Fibroblast of the conjunctiva (primary cell): ENCODE measurements around the gene PBOV1.
A peak's percentile ranks its signal among the peaks of the same experiment; 100 is the strongest.

ENCODE experiments used
- DNase-seq: peaks from one replicate; pipeline ENCODE4 v3.0.0-alpha.2; 2010; ENCODE audit warnings: low read depth

PBOV1 gene

GRCh38 chr6:138218449-138218848, at the start of gene PBOV1:
TSS of gene PBOV1 (minus strand) at chr6:138218491. CDS start at chr6:138218395, 96 bp downstream.
- no peak for DNase-seq

GRCh38 chr6:138266095-138266494, 47.8 kb upstream of the PBOV1 start:
- DNase-seq: no peak

- no peak for DNase-seq
Observed at GRCh38 chr6:138264372-138264880, 46.1 kb upstream of the PBOV1 start.

- DNase-seq: no peak
Observed at GRCh38 chr6:138263963-138264362, 45.7 kb upstream of the PBOV1 start.

GRCh38 chr6:138261116-138261780, 43.0 kb upstream of the PBOV1 start:
- no peak for DNase-seq

DNA sequence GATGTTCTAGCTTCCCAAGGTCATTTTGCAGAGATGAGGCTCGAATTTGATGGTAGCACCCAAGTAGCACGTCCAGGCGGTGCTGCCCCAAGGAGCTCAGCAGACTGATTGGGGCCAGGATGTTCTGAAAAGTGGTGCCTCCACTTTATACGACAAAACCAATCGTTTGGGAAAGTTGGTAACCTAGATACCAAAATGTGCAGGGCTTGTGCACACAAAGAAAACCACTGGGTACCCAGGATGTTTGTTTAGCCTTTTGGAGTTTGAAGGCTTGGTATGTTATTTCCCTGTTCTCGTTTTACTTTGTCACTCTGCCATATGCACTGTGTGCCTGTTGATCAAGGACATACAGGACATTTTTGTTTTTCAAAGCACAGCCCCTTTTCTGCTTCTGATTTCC, 40.7 kb upstream of the PBOV1 start:
- DNase-seq: no peak

DNA sequence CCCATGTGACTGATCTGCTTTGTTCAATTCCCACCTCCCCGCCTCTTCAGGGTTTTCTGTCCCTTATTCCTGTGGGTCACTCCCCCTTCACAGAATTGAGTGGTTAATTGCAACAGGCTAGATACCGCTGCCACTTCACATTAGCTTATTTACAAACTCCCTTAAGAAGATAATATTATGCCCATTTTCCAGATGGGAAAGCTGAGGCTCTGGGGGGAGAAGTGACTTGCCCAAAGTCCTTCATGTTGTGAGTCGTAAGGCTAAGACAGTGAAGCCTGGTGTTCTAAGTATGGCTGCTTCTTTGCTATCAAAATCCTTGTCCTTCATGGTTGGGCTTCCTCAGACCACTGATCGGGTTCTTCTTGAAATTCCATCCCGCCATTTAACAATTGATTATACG, 39.9 kb upstream of the PBOV1 start:
- no peak for DNase-seq

DNA sequence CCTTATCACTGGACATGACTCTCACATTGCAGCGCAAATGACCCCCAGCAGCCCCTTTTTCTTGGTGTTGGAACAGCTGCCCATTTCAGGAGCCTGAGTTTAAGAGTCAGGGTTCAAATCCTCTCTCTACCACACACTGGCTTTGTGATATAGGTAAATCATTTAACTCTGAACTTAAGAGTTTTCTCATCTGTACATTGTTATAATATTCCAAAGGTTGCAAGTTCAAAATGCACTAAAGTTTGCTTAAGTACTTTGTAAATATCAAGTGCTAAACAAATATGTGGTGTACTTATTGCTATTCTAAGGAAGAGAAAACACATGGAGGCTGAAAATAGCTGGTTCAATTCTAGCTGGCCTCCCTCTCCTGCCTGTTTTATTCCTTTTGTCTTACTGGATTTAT, 39.3 kb upstream of the PBOV1 start:
- DNase-seq: no peak

DNA sequence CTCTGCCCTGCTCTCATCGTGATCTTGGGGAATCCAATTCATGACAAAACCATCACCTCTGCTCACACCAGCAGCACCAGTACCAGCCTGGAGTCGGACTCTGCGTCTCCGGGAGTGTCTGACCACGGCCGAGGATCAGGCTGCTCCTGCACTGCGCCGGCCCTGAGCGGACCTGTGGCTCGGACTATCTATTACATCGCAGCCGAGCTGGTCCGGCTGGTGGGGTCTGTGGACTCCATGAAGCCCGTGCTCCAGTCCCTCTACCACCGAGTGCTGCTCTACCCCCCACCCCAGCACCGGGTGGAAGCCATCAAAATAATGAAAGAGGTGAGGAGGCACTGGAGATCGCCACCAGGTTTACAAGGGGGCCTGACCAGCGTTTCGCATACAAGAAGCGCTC, 37.2 kb upstream of the PBOV1 start:
- DNase-seq: no peak

DNA sequence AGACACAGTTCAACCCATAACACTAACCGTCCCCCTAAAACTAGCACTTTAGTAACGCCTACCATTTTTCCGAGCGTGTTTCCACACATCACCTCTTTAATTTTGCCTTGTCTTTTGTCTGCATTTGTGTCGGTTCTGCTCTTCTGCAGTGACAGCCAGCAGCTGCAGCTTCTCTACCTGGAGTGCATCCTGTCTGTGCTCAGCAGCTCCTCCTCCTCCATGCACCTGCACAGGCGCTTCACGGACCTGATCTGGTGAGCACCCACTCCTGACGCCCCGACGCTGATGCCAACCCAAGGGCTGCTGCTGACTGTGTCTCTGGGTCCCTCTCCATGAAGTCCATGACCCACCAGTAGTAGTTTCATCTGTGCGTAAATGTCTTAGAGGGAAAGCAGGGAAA, 35.4 kb upstream of the PBOV1 start:
- no peak for DNase-seq

DNA sequence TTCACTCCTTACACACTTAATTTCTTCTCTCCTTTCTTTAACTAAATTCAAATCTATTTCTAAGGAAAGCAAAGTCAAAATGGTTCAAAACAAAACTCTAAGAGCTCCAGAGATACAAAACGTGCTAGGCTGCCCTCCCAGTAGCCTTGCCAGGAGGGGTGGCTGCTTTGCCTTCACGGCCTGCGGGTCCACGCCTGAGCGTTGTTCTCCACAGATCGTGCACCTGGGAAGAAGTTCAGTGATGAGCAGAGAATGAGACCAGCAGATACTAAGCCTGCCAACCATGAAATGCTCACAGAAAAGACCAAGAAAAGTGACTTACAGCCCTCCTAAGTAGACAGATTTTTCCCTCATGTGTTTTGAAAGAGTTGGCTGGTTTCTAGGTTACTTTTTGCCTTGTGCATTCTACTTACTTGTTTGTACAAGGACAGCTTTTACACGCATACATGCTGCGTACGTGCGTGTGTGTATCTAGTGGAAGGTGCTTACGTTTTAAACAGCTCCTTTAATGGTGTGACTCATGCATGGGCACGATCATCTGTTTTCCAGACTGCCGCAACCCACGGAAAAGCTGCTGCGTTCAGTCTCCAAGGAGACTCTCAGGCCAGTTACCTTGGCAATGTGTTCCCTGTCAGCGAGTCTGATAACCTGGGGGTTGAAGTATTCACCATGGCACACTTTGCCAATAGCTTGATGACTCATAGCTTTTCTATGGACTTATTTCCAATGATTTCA, 32.4 kb upstream of the PBOV1 start:
- DNase-seq: peak; percentile 69

- no peak for DNase-seq
Observed at GRCh38 chr6:138250053-138250452, 31.8 kb upstream of the PBOV1 start.

GRCh38 chr6:138248878-138249277, 30.6 kb upstream of the PBOV1 start:
- DNase-seq: no peak

GRCh38 chr6:138248011-138248410, 29.7 kb upstream of the PBOV1 start:
- no peak for DNase-seq

- no peak for DNase-seq
Observed at GRCh38 chr6:138246650-138247440, 28.6 kb upstream of the PBOV1 start.

DNA sequence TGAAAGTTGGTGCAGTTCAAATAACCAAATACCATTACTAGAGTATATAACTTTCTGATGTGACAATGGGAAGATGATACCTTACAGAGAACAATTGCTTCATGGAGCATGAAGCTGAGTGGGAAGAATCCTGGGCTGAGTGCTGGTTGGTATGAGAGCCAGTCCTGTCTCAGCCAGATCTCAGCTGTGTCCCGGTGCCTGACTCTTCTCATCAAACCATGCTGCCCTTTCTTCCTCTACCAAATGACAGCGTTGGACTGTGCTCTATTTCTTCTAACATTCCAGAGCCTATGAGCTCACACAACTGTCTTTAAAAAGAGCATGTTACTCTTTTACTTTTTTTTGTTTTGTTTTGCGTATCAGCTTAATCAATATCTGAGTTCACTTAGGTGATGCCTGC, 27.5 kb upstream of the PBOV1 start:
- no peak for DNase-seq

DNA sequence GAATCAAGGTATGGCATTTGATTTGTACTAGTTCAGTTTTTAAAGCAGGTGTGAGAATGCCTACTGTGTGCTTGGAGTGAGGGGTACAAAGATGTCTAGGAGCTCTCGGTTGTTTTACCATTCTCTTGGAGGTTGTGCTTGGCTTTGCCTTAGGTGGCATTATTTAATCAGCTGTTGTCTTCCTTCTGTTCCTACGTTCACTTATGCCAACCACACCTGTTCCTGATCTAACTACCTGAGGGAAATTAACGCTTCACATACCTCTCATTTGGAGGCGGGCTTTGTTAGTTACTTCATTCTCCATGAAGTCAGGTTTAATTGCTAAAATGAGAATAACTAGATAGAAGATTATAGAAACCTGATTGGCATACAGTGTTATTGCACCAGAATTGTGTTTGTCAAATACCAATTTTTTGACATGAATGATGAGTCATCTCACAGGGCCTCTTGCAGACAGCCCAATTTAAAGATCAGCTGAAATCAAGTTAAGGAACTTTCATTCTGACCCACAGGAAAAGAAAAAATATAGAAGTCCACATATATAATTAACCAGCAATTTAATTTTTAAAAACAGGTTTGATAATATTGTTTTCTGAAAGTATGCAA, 24.8 kb upstream of the PBOV1 start:
- no peak for DNase-seq

DNA sequence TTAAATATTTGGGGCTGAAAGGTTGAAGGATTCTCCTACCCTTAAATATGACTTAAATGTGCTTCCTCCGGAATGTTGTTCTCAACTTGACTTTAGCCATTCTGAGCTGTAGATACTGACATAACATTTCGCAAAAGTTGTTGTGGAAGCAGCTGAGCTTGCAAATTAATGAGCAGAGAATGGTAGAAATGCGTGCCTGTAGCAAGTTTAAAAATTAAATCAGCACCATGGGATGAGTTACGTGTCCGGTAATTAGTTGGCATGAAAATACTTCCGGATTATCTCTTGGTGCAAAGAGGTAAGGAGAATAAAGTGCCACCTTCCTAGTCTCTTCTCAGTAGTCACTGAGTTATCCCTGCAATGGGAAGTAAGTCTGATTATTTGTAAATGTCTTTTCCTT, 23.6 kb upstream of the PBOV1 start:
- no peak for DNase-seq

DNA sequence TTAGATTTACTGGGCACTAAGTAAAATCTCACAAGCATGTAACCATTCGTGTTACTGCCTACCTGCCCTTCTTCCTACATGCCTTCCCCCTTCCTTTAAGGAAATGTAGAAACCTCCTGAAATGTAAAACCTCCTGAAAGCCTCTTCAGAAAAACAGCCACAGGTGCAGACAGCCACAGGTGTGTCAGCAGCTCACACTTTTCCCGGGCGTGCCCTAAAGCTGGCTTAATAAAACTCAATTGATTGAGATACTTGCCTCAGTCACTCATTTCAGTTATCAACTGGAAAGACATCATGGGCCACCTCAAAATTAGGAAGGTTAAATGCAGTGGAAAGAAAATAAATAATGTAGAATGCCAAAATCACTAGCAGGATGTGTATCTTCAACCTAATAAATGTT, 23.1 kb upstream of the PBOV1 start:
- no peak for DNase-seq

DNA sequence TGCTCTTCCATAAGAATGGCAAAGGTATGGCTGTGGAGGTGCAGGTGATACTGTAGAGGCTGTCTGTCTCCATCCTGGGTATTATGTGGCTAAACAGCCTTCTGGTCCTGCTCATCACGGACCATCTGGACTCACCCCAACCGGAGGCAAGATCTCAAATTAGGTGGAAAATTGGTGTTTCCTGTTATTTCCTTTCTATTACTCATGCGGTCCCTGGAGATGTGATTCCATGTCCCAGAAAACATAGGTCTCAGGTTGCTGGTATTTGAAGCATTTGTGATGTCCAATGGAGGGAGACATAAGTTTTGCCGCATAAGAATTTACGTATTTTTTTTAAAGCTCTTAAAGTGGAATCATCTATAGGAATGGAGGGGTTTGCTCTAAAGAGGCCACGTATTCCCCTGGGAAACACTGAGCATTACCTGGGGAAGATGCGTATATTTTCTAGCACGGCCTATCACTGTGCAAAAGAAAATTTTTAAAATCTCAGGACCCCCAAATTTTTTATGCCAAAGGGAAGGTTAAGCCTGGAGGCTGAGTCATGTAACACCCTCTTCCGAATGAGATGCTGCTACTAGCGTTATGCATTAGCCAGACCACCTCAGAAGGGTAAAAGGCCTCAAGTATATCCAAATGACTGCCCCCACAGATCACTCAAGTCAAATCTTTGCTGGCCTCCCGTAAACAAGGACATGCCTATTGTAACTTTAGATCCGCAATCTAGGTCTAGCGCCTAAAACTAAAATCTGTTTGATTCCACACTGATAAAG, 22.4 kb upstream of the PBOV1 start:
- peak; percentile 26 for DNase-seq

DNA sequence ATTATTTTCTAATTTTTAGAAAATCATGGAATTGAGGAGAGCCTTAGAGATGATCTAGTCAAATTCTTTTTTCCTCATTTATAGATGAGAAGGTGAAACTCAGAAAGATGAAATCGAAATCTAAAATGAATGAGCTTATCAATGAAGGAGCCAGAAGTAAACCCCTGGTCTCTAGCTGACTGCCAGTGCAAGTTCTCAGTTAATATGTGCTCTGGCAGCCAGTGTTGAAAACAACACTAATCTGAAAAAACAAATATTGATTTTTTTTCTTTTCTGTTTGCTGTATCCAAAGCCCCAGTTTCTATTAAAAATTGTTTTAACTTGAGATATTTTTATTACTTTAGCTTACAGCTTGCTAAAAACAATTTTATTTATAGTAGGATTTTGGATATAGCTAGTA, 21.5 kb upstream of the PBOV1 start:
- no peak for DNase-seq

- DNase-seq: no peak
Observed at GRCh38 chr6:138238368-138238767, 20.1 kb upstream of the PBOV1 start.
